ENCODE measurements around the gene LLGL1.
"Not testable (repeated sequence)": the region's sequence is repeated elsewhere in the genome, so short reads cannot be mapped to it uniquely, and the experiment has no call there.

The LLGL1 gene

DNA sequence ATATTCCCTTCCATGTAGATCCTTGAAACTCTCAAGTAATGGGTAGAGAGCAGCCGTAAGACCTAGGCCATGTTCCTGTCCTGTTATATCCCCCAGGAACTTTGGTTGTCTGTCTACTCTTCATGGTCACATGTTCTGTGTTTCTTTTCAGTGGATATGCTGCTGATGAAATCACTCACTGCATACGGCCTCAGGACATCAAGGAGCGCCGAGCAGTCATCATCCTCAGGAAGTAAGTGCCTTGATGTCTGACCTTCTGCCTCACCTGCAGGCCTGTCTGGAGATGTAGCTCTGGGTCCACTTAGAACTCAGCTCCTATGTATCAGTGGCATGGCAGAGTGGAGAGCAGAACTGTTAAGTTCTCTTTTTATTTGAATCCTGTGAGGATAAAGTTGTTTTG lies 30.6 kb upstream of the LLGL1 start:
- H3K9ac ChIP-seq (ENCODE audit: low read length), result no peak overlapping the region
- no peaks in the 10 kb centered on the region for H3K27me3 ChIP-seq (ENCODE audit: control insufficient read depth in 1 of 2, insufficient read depth in 2 of 2, low read length in 2 of 2)
- H3K36me3 ChIP-seq (ENCODE audit: insufficient read depth, low read length), result peaks cover 51% of the 10 kb centered on the region
- H3K27ac ChIP-seq (ENCODE audit: low read depth, low read length), result no peak overlapping the region
- no peaks in the 10 kb centered on the region for H3K9me3 ChIP-seq (ENCODE audit: low read length)
- H3K4me3 ChIP-seq (ENCODE audit: low read depth in 1 of 2, low read length in 2 of 2), result no peak overlapping the region
- H3K4me1 ChIP-seq (ENCODE audit: insufficient read depth, low read length), result peaks cover 57% of the 10 kb centered on the region

DNA sequence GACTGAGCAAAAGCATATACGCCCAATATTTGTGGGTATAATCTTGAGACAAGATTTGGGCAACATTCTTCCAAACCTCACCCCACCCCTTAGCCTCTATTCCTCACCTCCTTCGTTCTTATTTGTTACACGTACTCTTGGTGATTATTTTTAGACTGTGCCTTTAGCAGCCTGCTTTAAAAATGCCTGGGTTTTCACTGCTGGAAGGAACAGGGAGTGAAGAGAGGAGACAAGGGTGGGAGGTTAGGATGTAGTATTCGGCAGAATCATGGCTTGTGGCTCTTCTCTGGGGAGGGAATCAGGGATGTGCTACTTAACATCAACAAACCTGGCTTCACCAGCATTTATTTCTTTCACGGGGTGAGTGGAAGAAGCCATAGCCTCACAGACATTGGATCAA lies 30.2 kb upstream of the LLGL1 start:
- H3K9ac ChIP-seq (ENCODE audit: low read length), result no peak overlapping the region
- H3K27ac ChIP-seq (ENCODE audit: low read depth, low read length), result no peak overlapping the region
- H3K4me3 ChIP-seq (ENCODE audit: low read depth in 1 of 2, low read length in 2 of 2), result no peak overlapping the region
- H3K27me3 ChIP-seq (ENCODE audit: control insufficient read depth in 1 of 2, insufficient read depth in 2 of 2, low read length in 2 of 2), result no peaks in the 10 kb centered on the region
- peaks cover 53% of the 10 kb centered on the region for H3K4me1 ChIP-seq (ENCODE audit: insufficient read depth, low read length)
- H3K36me3 ChIP-seq (ENCODE audit: insufficient read depth, low read length), result peaks cover 50% of the 10 kb centered on the region
- H3K9me3 ChIP-seq (ENCODE audit: low read length), result no peaks in the 10 kb centered on the region

DNA sequence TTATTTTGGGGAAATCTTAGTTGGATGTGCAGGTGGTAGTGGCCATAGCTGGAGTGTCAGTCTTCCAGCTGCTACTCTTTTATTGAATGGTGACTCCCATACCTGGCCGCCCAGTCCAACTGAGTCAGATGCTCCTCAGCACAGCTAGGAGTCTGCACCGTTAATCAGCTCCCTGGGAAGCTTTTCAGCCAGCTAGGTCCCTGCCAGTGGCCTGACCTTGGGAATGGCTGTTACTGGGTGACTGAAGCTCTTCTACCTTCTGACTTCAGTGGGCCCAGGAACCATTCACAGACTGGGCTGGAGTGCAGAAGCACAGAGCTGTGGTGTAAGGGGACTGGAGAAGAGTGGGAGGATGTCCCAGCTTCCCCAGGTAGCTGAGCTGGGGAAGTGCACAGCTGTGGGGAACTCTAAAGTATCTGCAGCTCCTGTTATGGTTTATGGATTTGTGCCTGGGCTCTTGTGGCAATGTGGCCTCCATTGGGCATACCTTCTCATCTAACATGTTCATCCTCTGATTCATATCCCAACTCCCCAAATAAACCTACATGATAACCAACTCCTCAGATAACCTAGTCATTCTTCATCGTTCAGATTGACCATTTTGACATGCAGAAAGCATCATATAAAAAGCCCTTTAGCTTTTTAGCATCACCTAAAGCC lies 27.8 kb upstream of the LLGL1 start:
- Histone ChIP-seq H3K27me3 (ENCODE audit: control insufficient read depth in 1 of 2, insufficient read depth in 2 of 2, low read length in 2 of 2) (no peaks in the 10 kb centered on the region), H3K36me3 (ENCODE audit: insufficient read depth, low read length) (peaks cover 60% of the 10 kb centered on the region), H3K27ac (ENCODE audit: low read depth, low read length) (no peak overlapping the region), H3K9me3 (ENCODE audit: low read length) (no peaks in the 10 kb centered on the region), H3K4me1 (ENCODE audit: insufficient read depth, low read length) (peaks cover 30% of the 10 kb centered on the region), H3K4me3 (ENCODE audit: low read depth in 1 of 2, low read length in 2 of 2) (no peak overlapping the region), H3K9ac (ENCODE audit: low read length) (no peak overlapping the region)

DNA sequence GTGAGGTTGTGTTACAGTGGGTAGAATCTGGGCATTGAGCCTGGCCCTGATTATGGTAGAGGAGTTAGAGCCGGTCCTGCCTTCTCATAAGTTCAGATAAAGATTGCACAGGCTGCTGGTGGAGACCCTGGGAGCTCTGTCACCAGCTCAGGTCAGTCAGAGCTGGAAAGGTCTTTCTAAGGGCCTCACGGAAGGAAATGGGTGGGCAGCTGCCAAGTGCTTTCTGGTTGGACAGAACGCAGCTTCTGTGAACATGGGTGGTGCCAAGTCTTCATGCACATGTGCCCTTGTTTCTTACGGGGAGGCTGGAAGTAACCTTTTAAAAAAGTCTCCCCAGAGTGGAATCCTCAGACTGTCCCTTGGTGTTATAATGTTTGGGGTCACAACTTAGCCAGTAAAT lies 26.9 kb upstream of the LLGL1 start:
- H3K9ac ChIP-seq (ENCODE audit: low read length), result no peak overlapping the region
- H3K27ac ChIP-seq (ENCODE audit: low read depth, low read length), result no peak overlapping the region
- no peaks in the 10 kb centered on the region for H3K9me3 ChIP-seq (ENCODE audit: low read length)
- H3K36me3 ChIP-seq (ENCODE audit: insufficient read depth, low read length), result peaks cover 65% of the 10 kb centered on the region
- H3K4me1 ChIP-seq (ENCODE audit: insufficient read depth, low read length), result peaks cover 30% of the 10 kb centered on the region
- no peaks in the 10 kb centered on the region for H3K27me3 ChIP-seq (ENCODE audit: control insufficient read depth in 1 of 2, insufficient read depth in 2 of 2, low read length in 2 of 2)
- H3K4me3 ChIP-seq (ENCODE audit: low read depth in 1 of 2, low read length in 2 of 2), result no peak overlapping the region

DNA sequence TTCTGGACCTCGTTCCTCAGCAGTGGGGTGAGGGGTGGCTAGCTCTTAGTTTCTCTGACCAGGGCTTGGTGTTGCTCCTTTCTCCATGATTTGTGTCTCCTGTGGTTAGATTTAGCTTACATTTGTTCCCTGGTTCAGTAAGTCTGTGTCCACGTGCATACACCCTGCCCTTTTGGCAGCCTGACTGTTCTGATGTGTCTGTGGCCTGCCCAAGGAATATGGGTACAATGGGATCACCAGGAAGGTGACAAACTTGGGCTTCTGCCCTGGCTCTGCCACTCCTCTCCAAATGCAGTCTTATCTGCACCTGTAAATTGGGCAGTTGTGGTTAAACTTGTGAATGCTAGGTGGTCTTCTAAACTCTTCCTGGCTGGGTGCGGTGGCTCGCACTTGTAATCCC lies 24.3 kb upstream of the LLGL1 start:
- H3K9me3 ChIP-seq (ENCODE audit: low read length), result no peaks in the 10 kb centered on the region
- H3K36me3 ChIP-seq (ENCODE audit: insufficient read depth, low read length), result peaks cover 55% of the 10 kb centered on the region
- H3K4me1 ChIP-seq (ENCODE audit: insufficient read depth, low read length), result peaks cover 33% of the 10 kb centered on the region
- no peak overlapping the region for H3K9ac ChIP-seq (ENCODE audit: low read length)
- no peak overlapping the region for H3K27ac ChIP-seq (ENCODE audit: low read depth, low read length)
- H3K27me3 ChIP-seq (ENCODE audit: control insufficient read depth in 1 of 2, insufficient read depth in 2 of 2, low read length in 2 of 2), result no peaks in the 10 kb centered on the region
- H3K4me3 ChIP-seq (ENCODE audit: low read depth in 1 of 2, low read length in 2 of 2), result no peak overlapping the region

DNA sequence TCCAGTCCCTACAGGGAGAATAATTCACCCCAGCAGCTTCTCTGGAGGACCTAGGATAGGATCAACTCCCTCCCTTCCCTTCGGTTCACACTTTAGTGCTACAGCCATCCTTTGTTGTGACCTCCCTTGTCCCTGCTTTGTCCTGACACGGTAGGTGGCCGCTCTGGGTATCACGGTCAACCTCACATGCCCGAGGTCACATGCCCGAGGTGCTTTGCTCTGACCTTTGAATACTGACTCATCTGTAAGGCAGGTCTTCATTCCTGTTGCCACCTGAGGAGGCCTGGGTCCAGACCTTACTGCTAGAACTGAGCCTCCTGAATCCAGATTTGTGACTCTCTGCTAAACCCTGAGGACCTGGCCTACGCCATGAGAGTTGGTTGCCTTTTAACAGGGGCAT lies 22.1 kb upstream of the LLGL1 start:
- H3K27me3 ChIP-seq (ENCODE audit: control insufficient read depth in 1 of 2, insufficient read depth in 2 of 2, low read length in 2 of 2), result no peaks in the 10 kb centered on the region
- H3K9ac ChIP-seq (ENCODE audit: low read length), result no peak overlapping the region
- no peaks in the 10 kb centered on the region for H3K9me3 ChIP-seq (ENCODE audit: low read length)
- H3K36me3 ChIP-seq (ENCODE audit: insufficient read depth, low read length), result peaks cover 61% of the 10 kb centered on the region
- no peak overlapping the region for H3K27ac ChIP-seq (ENCODE audit: low read depth, low read length)
- no peak overlapping the region for H3K4me3 ChIP-seq (ENCODE audit: low read depth in 1 of 2, low read length in 2 of 2)
- H3K4me1 ChIP-seq (ENCODE audit: insufficient read depth, low read length), result peaks cover 19% of the 10 kb centered on the region

DNA sequence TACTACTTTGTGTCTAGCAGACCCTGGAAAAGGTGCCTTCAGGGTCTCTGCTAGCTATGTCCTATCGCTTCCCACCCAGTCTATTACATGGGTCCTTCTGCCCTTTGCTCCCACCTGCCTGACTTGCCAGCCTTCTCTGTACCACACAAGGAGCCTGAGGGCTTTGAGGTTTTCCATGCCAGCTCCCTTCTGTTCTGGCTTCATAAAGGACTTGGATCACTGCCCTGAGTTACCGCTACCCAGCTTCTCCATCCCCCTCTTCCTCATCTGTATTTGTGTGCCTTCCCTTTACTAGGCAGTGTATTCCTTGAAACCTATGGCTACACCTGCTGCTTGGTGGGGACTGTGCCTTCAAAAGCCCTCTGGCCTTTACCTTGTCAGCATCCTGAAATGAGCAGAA lies 19.6 kb upstream of the LLGL1 start:
- H3K27me3 ChIP-seq (ENCODE audit: control insufficient read depth in 1 of 2, insufficient read depth in 2 of 2, low read length in 2 of 2), result no peaks in the 10 kb centered on the region
- peaks cover 11% of the 10 kb centered on the region for H3K4me1 ChIP-seq (ENCODE audit: insufficient read depth, low read length)
- H3K9ac ChIP-seq (ENCODE audit: low read length), result no peak overlapping the region
- no peak overlapping the region for H3K27ac ChIP-seq (ENCODE audit: low read depth, low read length)
- H3K36me3 ChIP-seq (ENCODE audit: insufficient read depth, low read length), result peaks cover 64% of the 10 kb centered on the region
- no peaks in the 10 kb centered on the region for H3K9me3 ChIP-seq (ENCODE audit: low read length)
- H3K4me3 ChIP-seq (ENCODE audit: low read depth in 1 of 2, low read length in 2 of 2), result no peak overlapping the region

DNA sequence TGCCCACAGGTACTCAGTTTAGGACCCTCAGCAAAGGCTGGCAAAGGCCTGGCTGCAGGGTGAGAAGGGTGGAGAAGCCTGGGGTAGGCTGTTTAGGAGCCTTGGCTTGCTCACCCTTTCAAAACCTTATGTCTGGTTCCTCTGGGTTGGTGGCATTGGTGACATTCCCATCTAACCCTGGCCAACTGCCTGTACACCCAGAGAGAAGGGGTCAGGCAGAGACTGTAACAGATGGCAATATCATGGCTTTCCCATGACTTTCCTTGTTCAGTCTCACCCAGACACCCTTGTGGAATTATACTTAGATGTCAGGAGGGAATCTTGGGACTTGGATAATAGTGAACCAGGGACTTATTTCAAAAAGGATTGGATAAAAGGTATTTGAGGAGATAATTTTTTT lies 18.5 kb upstream of the LLGL1 start:
- Histone ChIP-seq H3K27ac (ENCODE audit: low read depth, low read length) (no peak overlapping the region), H3K27me3 (ENCODE audit: control insufficient read depth in 1 of 2, insufficient read depth in 2 of 2, low read length in 2 of 2) (no peaks in the 10 kb centered on the region), H3K9me3 (ENCODE audit: low read length) (no peaks in the 10 kb centered on the region), H3K4me3 (ENCODE audit: low read depth in 1 of 2, low read length in 2 of 2) (no peak overlapping the region), H3K4me1 (ENCODE audit: insufficient read depth, low read length) (peaks cover 11% of the 10 kb centered on the region), H3K36me3 (ENCODE audit: insufficient read depth, low read length) (peaks cover 63% of the 10 kb centered on the region), H3K9ac (ENCODE audit: low read length) (no peak overlapping the region)

DNA sequence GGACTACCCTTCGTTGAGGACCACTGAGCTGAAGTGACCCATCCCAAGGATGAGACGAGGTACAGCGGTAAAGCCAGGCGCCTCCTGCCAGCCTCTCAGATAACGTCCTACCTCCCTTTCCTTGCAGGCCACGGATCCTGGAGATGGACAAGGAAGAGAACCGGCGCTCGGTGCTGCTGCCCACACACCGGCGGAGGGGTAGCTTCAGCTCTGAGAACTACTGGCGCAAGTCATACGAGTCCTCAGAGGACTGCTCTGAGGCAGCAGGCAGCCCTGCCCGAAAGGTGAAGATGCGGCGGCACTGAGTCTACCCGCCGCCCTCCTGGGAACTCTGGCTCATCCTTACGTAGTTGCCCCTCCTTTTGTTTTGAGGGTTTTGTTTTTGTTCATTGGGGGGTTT lies 17.3 kb upstream of the LLGL1 start:
- H3K9me3 ChIP-seq (ENCODE audit: low read length), result no peaks in the 10 kb centered on the region
- H3K27ac ChIP-seq (ENCODE audit: low read depth, low read length), result no peak overlapping the region
- no peak overlapping the region for H3K4me3 ChIP-seq (ENCODE audit: low read depth in 1 of 2, low read length in 2 of 2)
- H3K4me1 ChIP-seq (ENCODE audit: insufficient read depth, low read length), result peaks cover 11% of the 10 kb centered on the region
- H3K27me3 ChIP-seq (ENCODE audit: control insufficient read depth in 1 of 2, insufficient read depth in 2 of 2, low read length in 2 of 2), result no peaks in the 10 kb centered on the region
- no peak overlapping the region for H3K9ac ChIP-seq (ENCODE audit: low read length)
- H3K36me3 ChIP-seq (ENCODE audit: insufficient read depth, low read length), result peaks cover 63% of the 10 kb centered on the region

DNA sequence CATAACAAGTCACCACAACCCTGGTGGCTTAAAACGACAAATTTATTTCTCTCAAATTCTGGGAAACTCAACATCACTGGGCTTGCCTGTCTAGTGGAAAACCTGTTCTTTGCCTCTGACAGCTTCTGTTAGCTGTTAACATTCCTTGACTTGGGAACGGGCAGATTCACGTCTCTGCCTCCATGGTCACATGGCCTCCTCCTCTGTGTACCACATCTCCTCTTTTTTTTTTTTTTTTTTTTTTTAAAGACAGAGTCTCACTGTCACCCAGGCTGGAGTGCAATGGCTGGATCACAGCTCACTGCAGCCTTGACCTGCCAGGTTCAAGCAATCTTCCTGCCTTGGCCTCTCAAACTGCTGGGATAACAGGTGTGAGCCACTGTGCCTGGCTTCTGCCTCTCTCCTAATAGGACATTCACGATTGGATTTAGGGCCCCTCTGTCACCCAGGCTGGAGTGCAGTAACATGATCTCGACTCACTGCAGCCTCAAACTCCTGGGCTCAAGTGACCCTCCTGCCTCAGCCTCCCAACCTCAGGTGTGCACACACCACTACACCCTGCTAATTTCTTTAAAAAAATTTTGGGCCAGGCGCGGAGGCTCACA lies 11.7 kb upstream of the LLGL1 start:
- Histone ChIP-seq H3K36me3 (ENCODE audit: insufficient read depth, low read length) (peaks cover 23% of the 10 kb centered on the region), H3K9ac (ENCODE audit: low read length) (no peak overlapping the region), H3K27ac (ENCODE audit: low read depth, low read length) (no peak overlapping the region), H3K4me3 (ENCODE audit: low read depth in 1 of 2, low read length in 2 of 2) (no peak overlapping the region), H3K27me3 (ENCODE audit: control insufficient read depth in 1 of 2, insufficient read depth in 2 of 2, low read length in 2 of 2) (no peaks in the 10 kb centered on the region), H3K4me1 (ENCODE audit: insufficient read depth, low read length) (no peaks in the 10 kb centered on the region), H3K9me3 (ENCODE audit: low read length) (no peaks in the 10 kb centered on the region)

DNA sequence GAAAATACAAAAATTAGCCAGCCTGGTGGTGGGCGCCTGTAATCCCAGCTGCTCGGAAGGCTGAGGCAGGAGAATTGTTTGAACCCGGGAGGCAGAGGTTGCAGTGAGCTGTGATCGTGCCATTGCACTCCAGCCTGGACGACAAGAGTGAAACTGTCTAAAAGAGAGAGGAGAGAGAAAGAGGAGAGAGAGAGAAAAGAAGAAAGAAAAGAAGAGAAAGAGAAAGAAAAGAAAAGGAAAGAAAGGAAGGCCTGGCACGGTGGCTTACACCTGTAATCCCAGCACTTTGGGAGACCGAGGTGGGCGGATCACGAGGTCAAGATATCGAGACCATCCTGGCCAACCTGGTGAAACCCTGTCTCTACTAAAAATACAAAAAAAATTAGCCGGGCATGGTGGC lies 8.5 kb upstream of the LLGL1 start:
- H3K4me3 ChIP-seq (ENCODE audit: low read depth in 1 of 2, low read length in 2 of 2); H3K27ac ChIP-seq (ENCODE audit: low read depth, low read length); H3K4me1 ChIP-seq (ENCODE audit: insufficient read depth, low read length); H3K27me3 ChIP-seq (ENCODE audit: control insufficient read depth in 1 of 2, insufficient read depth in 2 of 2, low read length in 2 of 2); H3K9ac ChIP-seq (ENCODE audit: low read length); H3K9me3 ChIP-seq (ENCODE audit: low read length); H3K36me3 ChIP-seq (ENCODE audit: insufficient read depth, low read length): not testable (repeated sequence)

DNA sequence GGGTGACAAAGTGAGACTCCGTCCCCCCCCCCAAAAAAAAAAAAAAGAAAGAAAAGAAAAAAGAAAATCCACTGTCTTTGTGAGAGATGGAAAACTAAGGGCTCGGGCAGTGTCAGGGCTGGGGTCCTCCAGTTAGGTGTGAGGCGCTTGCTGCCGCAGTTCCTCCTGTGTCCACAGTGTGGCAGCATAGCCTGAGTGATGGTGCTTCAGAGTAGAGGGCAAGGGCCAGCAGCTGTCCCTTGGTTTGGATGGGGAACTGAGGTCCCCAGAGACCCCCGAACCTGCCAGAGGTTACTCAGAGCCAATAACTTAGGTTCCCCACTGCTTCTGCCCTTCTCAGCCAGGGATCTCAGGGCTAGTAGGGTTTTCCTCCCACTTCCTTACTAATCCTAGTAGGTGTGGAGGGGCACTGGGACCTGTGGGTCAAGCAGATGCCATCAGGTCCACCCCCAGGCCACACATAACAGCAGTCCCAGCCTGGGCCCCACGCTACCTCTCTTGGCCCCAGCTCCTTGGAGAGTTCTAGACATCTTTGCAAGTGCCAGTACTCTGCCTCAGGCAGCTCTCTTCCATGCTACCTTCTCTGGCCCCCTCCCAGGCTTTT lies 7.9 kb upstream of the LLGL1 start:
- Histone ChIP-seq H3K9ac (ENCODE audit: low read length) (no peak overlapping the region), H3K4me3 (ENCODE audit: low read depth in 1 of 2, low read length in 2 of 2) (no peak overlapping the region), H3K36me3 (ENCODE audit: insufficient read depth, low read length) (no peaks in the 10 kb centered on the region), H3K27ac (ENCODE audit: low read depth, low read length) (no peak overlapping the region), H3K9me3 (ENCODE audit: low read length) (no peaks in the 10 kb centered on the region), H3K4me1 (ENCODE audit: insufficient read depth, low read length) (no peaks in the 10 kb centered on the region), H3K27me3 (ENCODE audit: control insufficient read depth in 1 of 2, insufficient read depth in 2 of 2, low read length in 2 of 2) (no peaks in the 10 kb centered on the region)
